WI38 (cell line): ENCODE measurements around the gene PFKL.
"Not testable (repeated sequence)": the region's sequence is repeated elsewhere in the genome, so short reads cannot be mapped to it uniquely, and the experiment has no call there.

Experiments
- H3K4me3 ChIP-seq: 2 replicates; pipeline ENCODE4 v1.5.1; 2011; ENCODE audit warnings: low read depth, mild to moderate bottlenecking, control low read depth, low read length
- CTCF ChIP-seq: IDR thresholded peaks from 2 replicates; pipeline ENCODE4 v1.5.1; 2012; ENCODE audit warnings: low read depth, mild to moderate bottlenecking, control low read depth, low read length

Gene PFKL

GRCh38 chr21:44279354-44280260 lies 20.2 kb upstream of the PFKL start:
- H3K4me3 ChIP-seq = no peak overlapping the region
- TF ChIP-seq CTCF = no peak

- TF ChIP-seq CTCF = no peak
- no peak overlapping the region for H3K4me3 ChIP-seq
Observed at GRCh38 chr21:44281801-44282200, 18.1 kb upstream of the PFKL start.

GRCh38 chr21:44282370-44282769 lies 17.5 kb upstream of the PFKL start:
- TF ChIP-seq CTCF = no peak
- H3K4me3 ChIP-seq = no peak overlapping the region

- H3K4me3 ChIP-seq = not testable (repeated sequence)
Observed at GRCh38 chr21:44283211-44283785, 16.6 kb upstream of the PFKL start.

GRCh38 chr21:44283948-44284347 lies 15.9 kb upstream of the PFKL start:
- H3K4me3 ChIP-seq = no peak overlapping the region
- TF ChIP-seq CTCF = no peak

GRCh38 chr21:44285138-44285992 lies 14.5 kb upstream of the PFKL start, which contains the start of gene AIRE:
Gene AIRE (plus strand): TSS chr21:44285876. CDS start chr21:44286007, 131 bp downstream.
- no peak for TF ChIP-seq CTCF
- H3K4me3 ChIP-seq = no peak within 1 kb of the TSS

GRCh38 chr21:44286086-44286715 lies 13.7 kb upstream of the PFKL start:
- no peak overlapping the region for H3K4me3 ChIP-seq
- TF ChIP-seq CTCF = no peak
